SH-SY5Y (cell line): Measurements from ENCODE around the gene TMCO4.

ENCODE experiments used
- GATA2 ChIP-seq: IDR thresholded peaks from 2 replicates; pipeline ENCODE4 v1.6.1; 2011; ENCODE audit warnings: mild to moderate bottlenecking, low read depth, low read length
- GATA3 ChIP-seq: IDR thresholded peaks from 2 replicates; pipeline ENCODE4 v1.6.1; 2011; ENCODE audit warnings: low read depth, mild to moderate bottlenecking, low read length, moderate library complexity

DNA sequence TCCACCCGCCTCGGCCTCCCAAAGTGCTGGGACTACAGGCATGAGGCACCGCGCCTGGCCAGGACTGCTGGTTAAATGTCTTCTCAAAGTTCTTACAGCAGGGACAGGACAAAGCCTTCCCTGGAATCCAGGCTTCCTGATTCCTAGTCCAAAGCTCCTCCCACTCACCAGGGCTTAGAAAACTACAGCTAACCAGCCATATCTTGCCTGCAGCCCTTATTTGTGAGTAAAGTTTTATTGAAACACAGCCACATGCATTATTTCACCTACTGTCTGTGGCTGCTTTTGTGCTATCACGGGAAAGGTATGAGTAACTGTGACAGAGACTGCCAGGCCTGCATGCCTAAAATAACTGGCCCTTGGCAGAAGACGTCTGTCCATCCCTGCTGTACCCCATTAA lies 24.4 kb downstream of the TMCO4 start:
- no peak for TF ChIP-seq GATA2
- TF ChIP-seq GATA3, result no peak
